Calu3 (cell line): Measurements from ENCODE around the gene TSPOAP1. TPM values are rescaled to one million over a fixed set of nuclear protein-coding genes. Genes with fewer than 3 reads are reported as not detected.

Experiments
- BruUV-seq: library from RNA; stranded (reverse); fragments of 400-500 nt; replicated peaks from 2 replicates; lab custom pipeline; 2021; lab: Mats Ljungman, UMichigan
- CTCF ChIA-PET: fragments of 300-600 bp; sonication (Branson Sonifier 250); formaldehyde crosslinking; loops from one replicate; lab custom pipeline; 2022; ENCODE audit warnings: antibody characterized with exemption; lab: Charles Lee
- DNase-seq: peaks from one replicate; pipeline ENCODE4 v3.0.0; 2022
- H3K27ac Mint-ChIP-seq: one replicate; pipeline ENCODE4 v1.8.0; 2022; ENCODE audit warnings: mixed read lengths; ENCODE audit not compliant: unreplicated experiment
- H3K27me3 Mint-ChIP-seq: one replicate; pipeline ENCODE4 v1.8.0; 2022; ENCODE audit warnings: mixed read lengths; ENCODE audit not compliant: unreplicated experiment
- H3K36me3 Mint-ChIP-seq: one replicate; pipeline ENCODE4 v1.8.0; 2022; ENCODE audit warnings: mild to moderate bottlenecking, moderate library complexity, mixed read lengths; ENCODE audit not compliant: insufficient read depth, unreplicated experiment
- H3K4me1 Mint-ChIP-seq: one replicate; pipeline ENCODE4 v1.8.0; 2022; ENCODE audit warnings: mild to moderate bottlenecking, low read depth, mixed read lengths; ENCODE audit not compliant: unreplicated experiment
- H3K4me3 Mint-ChIP-seq: one replicate; pipeline ENCODE4 v1.8.0; 2022; ENCODE audit warnings: mild to moderate bottlenecking, low read depth, moderate library complexity, mixed read lengths; ENCODE audit not compliant: unreplicated experiment
- H3K9me3 Mint-ChIP-seq: one replicate; pipeline ENCODE4 v1.8.0; 2022; ENCODE audit warnings: low read depth, mixed read lengths; ENCODE audit not compliant: unreplicated experiment
- CTCF ChIP-seq: fragments of 200-600 bp; IDR thresholded peaks from one replicate; pipeline ENCODE4 v1.8.0; 2022; ENCODE audit warnings: antibody characterized with exemption; ENCODE audit not compliant: unreplicated experiment
- intact Hi-C: fragments of 100-400 bp; cut with micrococcal nuclease; formaldehyde crosslinking; loops from one replicate; pipeline ENCODE4 v1.10.0; 2022; ENCODE audit not compliant: unreplicated experiment
- total RNA-seq: library from RNA; stranded (reverse); gene quantifications from 2 replicates; pipeline ENCODE4 v1.2.3, GENCODE V29; 2022

TSPOAP1 gene
- total RNA-seq, 1 experiment from 2014 or later, result not detected

- Mint-ChIP-seq H3K4me3 (no peak overlapping the region), H3K27me3 (peaks cover 63% of the 10 kb centered on the region), H3K9me3 (no peaks in the 10 kb centered on the region), H3K27ac (no peak overlapping the region), H3K36me3 (no peaks in the 10 kb centered on the region), H3K4me1 (no peaks in the 10 kb centered on the region)
- TF ChIP-seq CTCF, result no peak
- no TSS peak for BruUV-seq
- CTCF ChIA-PET, result interaction anchor here (0.6 to 1.6 kb wide), 2 partner anchors 10 to 177 kb away, joined by 3 read pairs; no protein-coding TSS in a partner anchor
- no peak for DNase-seq
- intact Hi-C loops, result no loop called here
These were observed 13.3 kb downstream of the TSPOAP1 start for GRCh38 chr17:58315281-58315711.

- no TSS peak for BruUV-seq
- Mint-ChIP-seq H3K9me3 (no peaks in the 10 kb centered on the region), H3K36me3 (no peaks in the 10 kb centered on the region), H3K27me3 (peaks cover 63% of the 10 kb centered on the region), H3K27ac (no peak overlapping the region), H3K4me3 (no peak overlapping the region), H3K4me1 (no peaks in the 10 kb centered on the region)
- no peak for TF ChIP-seq CTCF
- CTCF ChIA-PET, result interaction anchor here (1.6 kb wide), 1 partner anchor 9 kb away, joined by 3 read pairs; no protein-coding TSS in a partner anchor
- intact Hi-C loops, result no loop called here
- no peak for DNase-seq
These were observed 13.9 kb downstream of the TSPOAP1 start for GRCh38 chr17:58314706-58315015.

GRCh38 chr17:58313815-58314705 is 14.5 kb downstream of the TSPOAP1 start:
- Mint-ChIP-seq H3K9me3 (no peaks in the 10 kb centered on the region), H3K4me1 (no peaks in the 10 kb centered on the region), H3K36me3 (no peaks in the 10 kb centered on the region), H3K27me3 (peaks cover 66% of the 10 kb centered on the region), H3K27ac (no peak overlapping the region), H3K4me3 (no peak overlapping the region)
- TF ChIP-seq CTCF, result no peak
- intact Hi-C loops, result no loop called here
- CTCF ChIA-PET, result interaction anchor here (1.6 kb wide), 1 partner anchor 9 kb away, joined by 3 read pairs; no protein-coding TSS in a partner anchor
- BruUV-seq, result no TSS peak
- no peak for DNase-seq

GRCh38 chr17:58312829-58313228 is 15.8 kb downstream of the TSPOAP1 start:
- CTCF ChIA-PET, result no interaction called here
- Mint-ChIP-seq H3K27me3 (peaks cover 72% of the 10 kb centered on the region), H3K4me3 (no peak overlapping the region), H3K9me3 (no peaks in the 10 kb centered on the region), H3K36me3 (no peaks in the 10 kb centered on the region), H3K27ac (no peak overlapping the region), H3K4me1 (no peaks in the 10 kb centered on the region)
- DNase-seq, result no peak
- BruUV-seq, result no TSS peak
- intact Hi-C loops, result no loop called here
- no peak for TF ChIP-seq CTCF
